GM10266 (cell line): Measurements from ENCODE around the gene COX6B2.
"Not testable (repeated sequence)": the region's sequence is repeated elsewhere in the genome, so short reads cannot be mapped to it uniquely, and the experiment has no call there.

Source experiments
- DNase-seq: peaks from one replicate; pipeline ENCODE4 v3.0.0; 2012; ENCODE audit errors: extremely low spot score
- TF ChIP-seq, protein P1 (sequence below): IDR thresholded peaks from 2 replicates; pipeline ENCODE4 v1.5.1; 2012; ENCODE audit warnings: mild to moderate bottlenecking, low read depth; ENCODE audit not compliant: control insufficient read depth, insufficient read depth; ENCODE audit errors: missing control alignments

COX6B2 gene, protein sequence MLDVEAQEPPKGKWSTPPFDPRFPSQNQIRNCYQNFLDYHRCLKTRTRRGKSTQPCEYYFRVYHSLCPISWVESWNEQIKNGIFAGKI

DNA sequence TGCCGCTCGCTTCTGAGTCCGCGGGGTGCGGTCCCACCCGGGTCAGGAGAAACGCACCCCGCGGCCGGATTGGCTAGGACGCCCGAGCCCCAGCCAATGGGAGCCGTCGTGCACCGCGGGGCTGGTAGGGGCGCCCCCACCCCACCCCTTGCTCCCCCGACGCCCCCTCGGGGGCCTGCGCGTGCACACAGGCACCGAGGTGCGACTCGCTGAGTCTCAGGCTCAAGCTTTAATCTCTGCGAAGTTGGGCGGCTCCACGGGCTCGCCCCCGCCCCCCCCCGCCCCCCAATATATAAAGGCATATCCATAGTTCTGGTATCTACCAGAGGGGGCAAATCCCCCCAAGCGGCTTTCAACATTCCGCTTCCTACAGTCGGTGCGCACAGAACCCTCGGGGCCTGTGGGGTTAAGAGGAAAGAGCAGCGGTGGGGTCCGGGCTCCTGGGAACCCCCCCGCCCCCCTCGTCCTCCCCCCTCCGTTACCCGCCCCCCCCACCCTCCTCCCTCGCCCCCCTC is at the start of gene COX6B2:
TSS of gene COX6B2 (minus strand) at position 22 of the 515 bp plus-strand sequence. CDS start 198 bp downstream, outside the sequence.
- DNase-seq: no peak
- TF ChIP-seq, protein P1, sequence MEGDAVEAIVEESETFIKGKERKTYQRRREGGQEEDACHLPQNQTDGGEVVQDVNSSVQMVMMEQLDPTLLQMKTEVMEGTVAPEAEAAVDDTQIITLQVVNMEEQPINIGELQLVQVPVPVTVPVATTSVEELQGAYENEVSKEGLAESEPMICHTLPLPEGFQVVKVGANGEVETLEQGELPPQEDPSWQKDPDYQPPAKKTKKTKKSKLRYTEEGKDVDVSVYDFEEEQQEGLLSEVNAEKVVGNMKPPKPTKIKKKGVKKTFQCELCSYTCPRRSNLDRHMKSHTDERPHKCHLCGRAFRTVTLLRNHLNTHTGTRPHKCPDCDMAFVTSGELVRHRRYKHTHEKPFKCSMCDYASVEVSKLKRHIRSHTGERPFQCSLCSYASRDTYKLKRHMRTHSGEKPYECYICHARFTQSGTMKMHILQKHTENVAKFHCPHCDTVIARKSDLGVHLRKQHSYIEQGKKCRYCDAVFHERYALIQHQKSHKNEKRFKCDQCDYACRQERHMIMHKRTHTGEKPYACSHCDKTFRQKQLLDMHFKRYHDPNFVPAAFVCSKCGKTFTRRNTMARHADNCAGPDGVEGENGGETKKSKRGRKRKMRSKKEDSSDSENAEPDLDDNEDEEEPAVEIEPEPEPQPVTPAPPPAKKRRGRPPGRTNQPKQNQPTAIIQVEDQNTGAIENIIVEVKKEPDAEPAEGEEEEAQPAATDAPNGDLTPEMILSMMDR: no peak

DNA sequence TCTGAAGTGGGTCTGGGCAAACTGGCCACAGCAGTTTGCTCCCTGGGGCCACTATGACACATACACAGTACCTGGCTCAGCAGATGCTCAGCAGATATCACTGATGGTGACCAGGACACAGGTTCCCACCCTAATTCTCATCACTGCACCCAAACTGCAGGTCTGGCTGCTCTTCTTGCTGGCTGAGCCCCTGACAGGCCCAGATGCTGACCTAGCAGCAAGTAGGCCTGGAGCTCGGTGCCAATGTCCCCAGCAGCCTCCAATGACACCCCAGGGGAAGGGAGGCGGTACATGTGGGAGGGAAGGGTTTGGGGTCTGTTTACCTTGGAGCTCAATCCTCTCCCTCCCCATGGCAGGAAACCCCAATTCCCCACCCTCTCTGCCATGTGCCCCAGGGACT is 48.0 kb upstream of the COX6B2 start:
- no peak for DNase-seq
- TF ChIP-seq, protein P1: no peak

DNA sequence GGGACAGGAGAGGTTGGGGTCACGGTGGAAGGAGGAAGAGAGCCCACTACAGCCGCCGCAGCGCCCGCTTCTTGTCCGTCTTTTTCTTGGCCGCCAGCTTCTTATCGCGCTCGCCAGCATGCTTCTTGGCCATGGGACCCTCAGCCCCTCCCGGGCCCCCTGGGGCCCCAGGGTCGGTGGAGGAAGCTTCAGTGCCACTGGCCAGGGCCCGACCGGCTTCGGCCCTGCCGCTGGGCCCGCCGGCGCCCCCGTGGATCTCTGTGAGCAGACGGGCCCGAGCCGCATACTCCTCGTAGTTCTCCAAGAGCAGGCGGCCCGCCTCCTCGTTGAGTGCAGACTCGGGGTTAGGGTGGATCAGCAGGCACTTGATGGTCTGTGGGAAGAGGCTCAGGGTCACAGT is 46.9 kb upstream of the COX6B2 start:
- DNase-seq: not testable (repeated sequence)

DNA sequence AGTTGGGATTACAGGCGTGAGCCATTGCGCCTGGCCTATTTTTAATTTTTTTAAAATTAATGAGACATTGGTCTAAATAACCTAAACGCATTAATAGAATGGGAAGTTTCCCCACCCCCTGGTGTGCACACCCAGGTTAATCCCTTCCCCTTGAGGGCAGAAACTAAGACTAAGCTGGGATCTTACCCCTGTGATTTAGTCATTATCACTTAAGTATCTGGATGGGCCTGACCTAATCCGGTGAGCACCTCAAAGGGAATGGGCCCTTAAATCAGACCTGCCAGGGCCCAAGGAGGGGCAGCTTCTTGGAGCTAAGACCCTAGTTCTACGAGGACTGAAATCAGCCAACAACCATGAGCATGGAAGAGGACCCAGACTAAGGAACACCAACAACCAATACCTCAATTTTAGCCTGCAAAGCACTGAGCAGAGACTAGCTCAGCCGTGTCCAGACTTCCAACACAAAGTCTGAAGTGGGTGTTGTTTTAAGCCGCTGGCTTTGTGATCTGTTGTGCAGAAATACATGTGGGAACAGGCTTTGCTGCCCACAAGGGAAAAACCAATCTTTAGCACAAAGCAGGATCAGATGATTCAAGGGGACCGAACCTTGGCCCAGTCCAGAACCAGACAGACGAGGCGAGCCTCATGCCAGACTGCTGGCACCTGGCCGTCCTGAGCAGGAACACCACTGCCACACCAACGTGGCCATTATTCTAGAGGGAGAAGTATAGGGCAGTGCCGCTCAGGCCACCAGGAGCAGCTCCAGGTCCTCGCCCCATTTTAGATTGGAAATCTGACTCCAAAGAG is 46.0 kb upstream of the COX6B2 start:
- TF ChIP-seq, protein P1: no peak
- no peak for DNase-seq

DNA sequence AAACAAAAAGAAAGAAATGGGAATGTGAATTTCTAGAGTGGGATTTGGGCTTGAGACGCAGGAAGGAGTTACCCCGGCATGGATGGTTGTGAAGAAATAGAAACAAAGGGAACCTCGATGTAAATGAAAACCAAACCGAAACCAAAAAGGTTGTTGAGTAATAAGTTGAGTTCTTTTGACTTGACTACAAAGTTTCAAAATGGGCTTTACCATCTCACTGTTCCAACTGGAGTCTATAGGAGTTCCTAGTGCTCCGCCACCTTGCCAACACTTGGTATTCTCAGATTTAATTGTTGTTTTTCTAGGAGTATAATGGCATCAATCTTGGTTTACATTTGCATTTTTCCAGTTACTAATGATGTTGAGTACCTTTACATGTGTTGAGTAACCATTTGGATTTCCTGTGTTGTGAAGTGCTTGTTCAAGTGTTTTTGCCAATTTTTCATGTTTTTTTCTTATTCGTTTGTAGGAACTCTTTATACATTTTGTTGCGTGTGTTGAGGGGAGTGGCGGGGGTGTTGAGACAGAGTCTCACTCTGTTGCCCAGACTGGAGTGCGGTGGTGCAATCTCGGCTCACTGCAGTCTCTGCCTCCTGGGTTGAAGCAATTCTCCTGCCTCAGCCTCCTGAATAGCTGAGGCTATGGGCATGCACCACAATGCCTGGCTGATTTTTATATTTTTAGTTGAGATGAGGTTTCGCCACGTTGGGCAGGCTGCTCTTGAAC is 43.8 kb upstream of the COX6B2 start:
- TF ChIP-seq, protein P1: no peak
- DNase-seq: no peak

DNA sequence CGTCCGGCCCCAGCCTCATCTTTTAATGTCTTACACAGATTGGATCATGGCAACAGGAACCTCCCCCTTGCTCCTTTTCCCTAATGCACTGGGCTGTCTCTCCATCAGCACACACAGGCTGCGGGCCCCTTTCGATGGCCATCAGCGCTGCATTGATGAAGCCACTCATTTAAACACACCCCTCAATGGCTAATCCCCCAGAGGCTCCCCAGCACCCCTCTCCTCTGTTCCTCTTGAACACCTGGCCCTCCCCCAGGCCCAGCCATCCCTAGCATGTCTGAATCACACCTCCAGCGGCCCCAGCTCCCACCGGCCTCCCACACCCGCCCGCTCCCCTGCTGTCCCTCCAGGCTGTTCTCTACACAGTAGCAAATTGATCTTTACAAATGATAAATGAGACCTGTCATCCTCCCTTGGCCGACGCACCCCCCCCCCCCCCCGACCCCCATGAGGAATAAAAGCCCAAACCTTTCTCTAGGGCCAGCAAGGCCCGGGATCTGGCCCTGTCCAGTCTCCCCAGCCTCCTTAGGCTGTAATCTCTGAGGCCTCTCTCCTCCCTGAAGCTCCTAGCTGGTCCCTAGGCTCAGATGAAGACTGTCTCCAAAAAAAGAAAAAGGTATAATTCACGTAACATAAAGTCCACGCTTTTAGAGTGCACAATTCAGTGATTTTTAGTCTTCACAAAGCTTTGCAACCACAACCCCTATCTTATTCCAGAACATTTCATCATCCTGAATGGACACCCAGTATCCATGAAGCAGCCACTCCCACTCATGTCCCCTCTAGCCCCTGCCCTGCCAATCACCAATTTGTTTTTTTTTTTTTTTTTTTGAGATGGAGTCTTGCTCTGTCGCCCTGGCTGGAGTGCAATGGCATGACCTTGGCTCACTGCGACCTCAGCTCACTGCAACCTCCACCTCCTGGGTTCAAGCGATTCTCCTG is 38.6 kb upstream of the COX6B2 start:
- TF ChIP-seq, protein P1: no peak
- DNase-seq: no peak
